ENCODE results near the gene SPAAR.

The SPAAR gene

GRCh38 chr9:35951736-35952135, 42.4 kb downstream of the SPAAR start:
- no peak for DNase-seq

- DNase-seq = no peak
Observed at GRCh38 chr9:35952526-35953191, 43.4 kb downstream of the SPAAR start.

- DNase-seq = peak; percentile 59 to 82
Observed at GRCh38 chr9:35954942-35955546, 45.8 kb downstream of the SPAAR start.

- no peak for DNase-seq
Observed at GRCh38 chr9:35956651-35957050, 47.4 kb downstream of the SPAAR start.

- DNase-seq = no peak
Observed at GRCh38 chr9:35958104-35958837, 49.0 kb downstream of the SPAAR start, which contains the start of gene OR2S2. Gene OR2S2, minus strand, starts transcription at chr9:35958154. Its CDS starts 56 bp downstream, at chr9:35958098.

- no peak for DNase-seq
Observed at GRCh38 chr9:35960039-35960655, 50.9 kb downstream of the SPAAR start.
